GM19328 (cell line): Measurements from ENCODE around the gene CDH15.

Experiments used
- ATAC-seq: cut with Tn5 transposase; IDR thresholded peaks from one replicate; pipeline ENCODE4 v1.9.1; 2021; ENCODE audit warnings: mild to moderate bottlenecking, moderate library complexity; ENCODE audit not compliant: unreplicated experiment

The CDH15 gene

GRCh38 chr16:89171216-89172170 is at the start of gene CDH15:
Gene CDH15 (plus strand): TSS chr16:89171748. CDS start chr16:89171832, 84 bp downstream.
- ATAC-seq, result peak; percentile 80

GRCh38 chr16:89122322-89122851 is 49.2 kb upstream of the CDH15 start:
- no peak for ATAC-seq

- no peak for ATAC-seq
Observed at GRCh38 chr16:89123001-89123830, 48.3 kb upstream of the CDH15 start.

GRCh38 chr16:89123831-89124100 is 47.8 kb upstream of the CDH15 start:
- ATAC-seq, result no peak

GRCh38 chr16:89129378-89129777 is 42.2 kb upstream of the CDH15 start:
- no peak for ATAC-seq

GRCh38 chr16:89130448-89130847 is 41.1 kb upstream of the CDH15 start:
- ATAC-seq, result no peak

- ATAC-seq, result no peak
Observed at GRCh38 chr16:89131783-89132182, 39.8 kb upstream of the CDH15 start.

- ATAC-seq, result no peak
Observed at GRCh38 chr16:89132194-89133005, 39.1 kb upstream of the CDH15 start.

GRCh38 chr16:89133457-89134127 is 38.0 kb upstream of the CDH15 start:
- ATAC-seq, result no peak

GRCh38 chr16:89134269-89134668 is 37.3 kb upstream of the CDH15 start:
- no peak for ATAC-seq

- ATAC-seq, result no peak
Observed at GRCh38 chr16:89135166-89135565, 36.4 kb upstream of the CDH15 start.

- no peak for ATAC-seq
Observed at GRCh38 chr16:89135971-89136765, 35.4 kb upstream of the CDH15 start.

GRCh38 chr16:89136931-89137330 is 34.6 kb upstream of the CDH15 start:
- no peak for ATAC-seq

GRCh38 chr16:89137666-89138512 is 33.7 kb upstream of the CDH15 start:
- ATAC-seq, result no peak

- ATAC-seq, result no peak
Observed at GRCh38 chr16:89138513-89138795, 33.1 kb upstream of the CDH15 start.

- no peak for ATAC-seq
Observed at GRCh38 chr16:89138843-89139520, 32.6 kb upstream of the CDH15 start.

GRCh38 chr16:89139907-89140361 is 31.6 kb upstream of the CDH15 start:
- no peak for ATAC-seq

GRCh38 chr16:89140401-89140800 is 31.1 kb upstream of the CDH15 start:
- ATAC-seq, result no peak
